ENCODE data around the gene ITGA1. TPM values are rescaled to one million over a fixed set of nuclear protein-coding genes. Genes with fewer than 3 reads are reported as not detected.

ITGA1 gene
- total and polyA plus RNA-seq, 2 of the 8 experiments (the other 6 are each of a cell fraction or from before 2014, with no cell fraction given), result 2.3 to 9.0 TPM

- TF ChIP-seq CHD7 (IDR thresholded peaks at IDR 0.05; ENCODE audit: insufficient replicate concordance, low read length) (no peak), GTF2F1 (IDR thresholded peaks at IDR 0.05; ENCODE audit: borderline replicate concordance, low read depth, low read length) (no peak), KDM5A (IDR thresholded peaks at IDR 0.05; ENCODE audit: low read length) (no peak), BCL11A (IDR thresholded peaks at IDR 0.05; ENCODE audit: low read depth in 2 of 2, low read length in 2 of 2) (no peak), RBBP5 (IDR thresholded peaks at IDR 0.05; ENCODE audit: borderline replicate concordance, low read depth, low read length) (peak; percentile 76; the same call in 1 of the 2 replicates), EZH2 (IDR thresholded peaks at IDR 0.05; ENCODE audit: low read depth, low read length, severe bottlenecking) (no peak), SIN3A (conservative IDR thresholded peaks at IDR 0.05 in 1 of 2, IDR thresholded peaks at IDR 0.05 in 1 of 2; ENCODE audit: low read depth in 1 of 2, low read length in 2 of 2) (0 out of 4 replicates have a peak, but pooled peaks of 1 of the 2 experiments have one; percentile 23), TAF1 (IDR thresholded peaks at IDR 0.05; ENCODE audit: low read depth, low read length) (peak; percentile 73; the same call in 1 of the 2 replicates), SUZ12 (IDR thresholded peaks at IDR 0.05; ENCODE audit: low read length) (no peak), SIX5 (IDR thresholded peaks at IDR 0.05; ENCODE audit: low read depth, low read length) (no peak), NANOG (IDR thresholded peaks at IDR 0.05; ENCODE audit: insufficient read depth, low read depth, low read length, poor library complexity, severe bottlenecking) (no peak)
These were observed 12.3 kb downstream of the ITGA1 start (continued) for GRCh38 chr5:52799983-52800393.
